CD4-positive, alpha-beta T cell treated with Interleukin-6 at 100 ng/mL for 8 hours (primary cell): Measurements from ENCODE around the gene SYT8.
"Not testable (repeated sequence)": the region's sequence is repeated elsewhere in the genome, so short reads cannot be mapped to it uniquely, and the experiment has no call there.

Experiments used
- DNase-seq: peaks from one replicate; pipeline ENCODE4 v3.0.0-alpha.2; 2020; ENCODE audit warnings: mixed read lengths, low spot score

The SYT8 gene

GRCh38 chr11:1834779-1835670 lies at the start of gene SYT8:
Gene SYT8, plus strand, starts transcription at chr11:1834990. Its CDS starts 116 bp downstream, at chr11:1835106.
- DNase-seq, result no peak

- no peak for DNase-seq
These were observed 48.9 kb upstream of the SYT8 start for GRCh38 chr11:1785749-1786413.

- no peak for DNase-seq
These were observed 48.3 kb upstream of the SYT8 start for GRCh38 chr11:1786466-1786865.

- no peak for DNase-seq
These were observed 42.9 kb upstream of the SYT8 start for GRCh38 chr11:1791912-1792311.

GRCh38 chr11:1792461-1792860 lies 42.3 kb upstream of the SYT8 start:
- DNase-seq, result no peak

GRCh38 chr11:1793081-1793480 lies 41.7 kb upstream of the SYT8 start:
- DNase-seq, result no peak

- DNase-seq, result no peak
These were observed 38.3 kb upstream of the SYT8 start for GRCh38 chr11:1796413-1797011.

- no peak for DNase-seq
These were observed 37.2 kb upstream of the SYT8 start for GRCh38 chr11:1797391-1798125.

- DNase-seq, result no peak
These were observed 31.5 kb upstream of the SYT8 start for GRCh38 chr11:1803246-1803645.

- DNase-seq, result not testable (repeated sequence)
These were observed 30.8 kb upstream of the SYT8 start for GRCh38 chr11:1803835-1804519.

- no peak for DNase-seq
These were observed 29.3 kb upstream of the SYT8 start for GRCh38 chr11:1805525-1805924.

- no peak for DNase-seq
These were observed 27.4 kb upstream of the SYT8 start for GRCh38 chr11:1807264-1807995.

GRCh38 chr11:1810761-1811160 lies 24.0 kb upstream of the SYT8 start:
- DNase-seq, result no peak

- no peak for DNase-seq
These were observed 22.5 kb upstream of the SYT8 start for GRCh38 chr11:1812274-1812673.

GRCh38 chr11:1812801-1813200 lies 22.0 kb upstream of the SYT8 start:
- DNase-seq, result no peak

- not testable (repeated sequence) for DNase-seq
These were observed 21.4 kb upstream of the SYT8 start for GRCh38 chr11:1813356-1813755.

- no peak for DNase-seq
These were observed 20.1 kb upstream of the SYT8 start for GRCh38 chr11:1814691-1815090.

GRCh38 chr11:1815311-1815710 lies 19.5 kb upstream of the SYT8 start:
- no peak for DNase-seq

GRCh38 chr11:1815751-1816150 lies 19.0 kb upstream of the SYT8 start:
- DNase-seq, result no peak

- DNase-seq, result no peak
These were observed 17.8 kb upstream of the SYT8 start for GRCh38 chr11:1817000-1817399.

- no peak for DNase-seq
These were observed 17.3 kb upstream of the SYT8 start for GRCh38 chr11:1817511-1817910.
